C4-2B (cell line): ENCODE data around the gene HSP90AA1.

Experiments used
- CTCF ChIP-seq: fragments of 450-650 bp; conservative IDR thresholded peaks from 2 replicates; pipeline ENCODE4 v1.5.1; 2017; ENCODE audit warnings: mild to moderate bottlenecking
- ZFX ChIP-seq: fragments of 450-650 bp; IDR thresholded peaks from 2 replicates; pipeline ENCODE4 v1.6.1; 2017

- TF ChIP-seq CTCF (no peak), ZFX (no peak)
Measured at GRCh38 chr14:102044566-102044965, 42.3 kb downstream of the HSP90AA1 start.
